Superior temporal gyrus (tissue), 1 donor: ENCODE results near the gene MBOAT2.
A peak's percentile ranks its signal among the peaks of the same experiment; 100 is the strongest.

Experiments used
- DNase-seq: peaks from one replicate; pipeline ENCODE4 v3.0.0-alpha.2; 2016; ENCODE audit errors: extremely low spot score

MBOAT2 gene

GRCh38 chr2:8821276-8822217 is 181.9 kb downstream of the MBOAT2 start:
- peak; percentile 73 for DNase-seq

- DNase-seq: no peak
Measured at GRCh38 chr2:8819948-8820347, 183.5 kb downstream of the MBOAT2 start.

GRCh38 chr2:8819194-8819593 is 184.3 kb downstream of the MBOAT2 start:
- no peak for DNase-seq

- DNase-seq: no peak
Measured at GRCh38 chr2:8817221-8817620, 186.3 kb downstream of the MBOAT2 start.

GRCh38 chr2:8806885-8807704 is 196.4 kb downstream of the MBOAT2 start:
- DNase-seq: no peak

- no peak for DNase-seq
Measured at GRCh38 chr2:8805278-8806210, 197.9 kb downstream of the MBOAT2 start.

GRCh38 chr2:8803658-8804379 is 199.7 kb downstream of the MBOAT2 start:
- no peak for DNase-seq

GRCh38 chr2:8802741-8803140 is 200.7 kb downstream of the MBOAT2 start:
- DNase-seq: no peak
